Stimulated activated CD4-positive, alpha-beta T cell treated with anti-CD3 and anti-CD28 coated beads, TNF-alpha, amount 100 ng/mL, for 24 hours (primary cell): ENCODE data around the gene SV2B.

Source experiments
- DNase-seq, 3 experiments: peaks; one replicate each; pipeline ENCODE4 v3.0.0-alpha.2; 2020; ENCODE audit warnings: low read depth in 3 of 3

Gene SV2B

GRCh38 chr15:91104111-91104510 is 4.1 kb downstream of the SV2B start:
- no peak for DNase-seq

- DNase-seq, result no peak
Observed at GRCh38 chr15:91108421-91108820, 8.4 kb downstream of the SV2B start.

- no peak for DNase-seq
Observed at GRCh38 chr15:91109885-91110284, 9.8 kb downstream of the SV2B start.

GRCh38 chr15:91110407-91110806 is 10.3 kb downstream of the SV2B start:
- DNase-seq, result no peak

- no peak for DNase-seq
Observed at GRCh38 chr15:91113030-91113429, 13.0 kb downstream of the SV2B start.

- no peak for DNase-seq
Observed at GRCh38 chr15:91114301-91114700, 14.2 kb downstream of the SV2B start.

GRCh38 chr15:91116113-91117067 is 16.3 kb downstream of the SV2B start:
- DNase-seq, result no peak

- no peak for DNase-seq
Observed at GRCh38 chr15:91117375-91117774, 17.3 kb downstream of the SV2B start.

- no peak for DNase-seq
Observed at GRCh38 chr15:91118817-91119590, 18.9 kb downstream of the SV2B start.

- DNase-seq, result no peak
Observed at GRCh38 chr15:91122296-91122695, 22.2 kb downstream of the SV2B start.

- DNase-seq, result no peak
Observed at GRCh38 chr15:91124132-91124531, 24.1 kb downstream of the SV2B start.

GRCh38 chr15:91125162-91125561 is 25.1 kb downstream of the SV2B start:
- no peak for DNase-seq

- DNase-seq, result no peak
Observed at GRCh38 chr15:91126080-91126479, 26.0 kb downstream of the SV2B start.

GRCh38 chr15:91127236-91127955 is 27.3 kb downstream of the SV2B start:
- no peak for DNase-seq

GRCh38 chr15:91128016-91128415 is 28.0 kb downstream of the SV2B start:
- DNase-seq, result no peak

GRCh38 chr15:91129436-91129835 is 29.4 kb downstream of the SV2B start:
- no peak for DNase-seq

- no peak for DNase-seq
Observed at GRCh38 chr15:91132079-91132478, 32.0 kb downstream of the SV2B start.

GRCh38 chr15:91133511-91133910 is 33.5 kb downstream of the SV2B start:
- no peak for DNase-seq

- DNase-seq, result no peak
Observed at GRCh38 chr15:91135201-91136130, 35.4 kb downstream of the SV2B start.

- DNase-seq, result no peak
Observed at GRCh38 chr15:91136386-91136923, 36.4 kb downstream of the SV2B start.

GRCh38 chr15:91140601-91141000 is 40.5 kb downstream of the SV2B start:
- no peak for DNase-seq
